T47D (cell line): ENCODE measurements around the gene FAS.

Experiments
- DNase-seq, 2 experiments: peaks; one replicate each; pipeline versions ENCODE4 v3.0.0 to v3.0.0-alpha.2; 2011 to 2012; ENCODE audit warnings: low read depth in 1 of 2, low spot score in 1 of 2
- JUND ChIP-seq: IDR thresholded peaks from 2 replicates; pipeline ENCODE4 v1.6.1; 2012; ENCODE audit warnings: low read depth
- in situ Hi-C: cut with HindIII; loops from 2 replicates; pipeline ENCODE4 v1.10.0; 2016; ENCODE audit warnings: low sequenced_read_pairs, low pct_unique_long_range_greater_than_20kb

The FAS gene

GRCh38 chr10:88975377-88975720 is 15.2 kb upstream of the FAS start:
- no peak for TF ChIP-seq JUND
- peak in 1 of 2 experiments; percentile 55 for DNase-seq
- in situ Hi-C loops, result no loop called here

DNA sequence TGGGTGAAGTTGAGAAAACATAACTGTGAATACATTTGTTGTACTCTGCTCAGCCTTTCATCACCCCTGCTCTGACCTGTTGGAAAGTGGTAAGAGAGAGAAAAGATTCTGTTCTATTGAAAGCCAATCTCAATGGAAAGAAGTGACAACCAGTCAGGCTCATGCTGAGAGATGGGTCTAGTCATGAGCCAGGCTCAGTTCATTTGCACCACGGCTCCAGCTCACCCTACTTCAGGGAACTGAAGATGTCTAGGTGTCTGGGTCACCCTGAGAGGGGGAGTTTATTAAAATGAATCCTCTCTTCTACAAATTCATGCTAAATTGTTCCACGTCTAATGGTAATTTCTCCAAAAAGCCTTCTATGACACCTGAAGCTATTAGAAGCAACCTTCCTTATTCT is 12.1 kb upstream of the FAS start:
- in situ Hi-C loops, result no loop called here

DNA sequence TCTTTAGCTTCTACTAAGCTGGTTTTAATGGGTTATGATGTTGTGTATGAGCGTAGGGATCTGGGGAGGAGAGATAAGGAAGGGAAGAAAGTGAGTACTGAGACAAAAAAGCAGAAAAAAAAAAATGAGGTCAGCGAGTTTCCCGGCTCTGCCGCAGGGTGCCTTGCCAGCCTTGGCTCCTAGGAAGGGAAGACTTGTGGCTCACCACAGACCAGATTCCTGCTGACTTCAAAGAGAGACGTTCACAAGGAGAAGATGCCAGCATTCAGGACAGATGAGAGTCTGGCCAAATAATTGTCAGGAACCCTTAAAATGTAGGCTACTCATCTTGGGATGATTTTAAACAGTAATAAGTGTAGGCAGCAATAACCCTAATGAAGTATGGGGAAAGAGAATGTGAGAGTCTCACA is 11.4 kb upstream of the FAS start:
- TF ChIP-seq JUND, result no peak
- in situ Hi-C loops, result no loop called here
- peak in 1 of 2 experiments; percentile 44 for DNase-seq

More for the DNA sequence above, 12.1 kb upstream of the FAS start:
- DNase-seq, result no peak
- TF ChIP-seq JUND, result no peak

GRCh38 chr10:88979603-88980002 is 11.0 kb upstream of the FAS start:
- in situ Hi-C loops, result no loop called here
- TF ChIP-seq JUND, result no peak
- no peak for DNase-seq

- TF ChIP-seq JUND, result no peak
- no peak for DNase-seq
- in situ Hi-C loops, result no loop called here
Observed at GRCh38 chr10:88980247-88980646, 10.4 kb upstream of the FAS start.

DNA sequence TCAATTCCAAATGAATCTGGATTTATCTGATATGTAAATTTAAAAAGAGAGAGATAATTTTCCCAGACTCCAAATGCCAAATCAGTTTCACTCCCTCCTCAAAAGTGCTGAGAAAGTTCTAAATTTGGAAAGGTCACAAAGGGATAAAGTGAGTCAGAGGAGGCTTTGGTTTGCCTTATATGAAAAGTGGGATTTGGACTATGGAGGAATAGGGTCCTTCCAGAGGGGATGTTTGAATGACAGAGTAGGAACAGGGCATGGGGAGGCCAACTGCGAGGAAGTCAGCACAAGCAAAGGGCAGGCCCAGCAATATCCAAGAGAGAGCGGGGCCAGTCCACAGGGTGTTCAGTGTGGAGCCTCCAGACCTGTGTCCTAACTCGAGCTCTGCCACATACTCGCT is 9.8 kb upstream of the FAS start:
- no peak for TF ChIP-seq JUND
- no peak for DNase-seq
- in situ Hi-C loops, result no loop called here

- DNase-seq, result no peak
- TF ChIP-seq JUND, result no peak
- in situ Hi-C loops, result no loop called here
Observed at GRCh38 chr10:88981435-88981834, 9.2 kb upstream of the FAS start.

DNA sequence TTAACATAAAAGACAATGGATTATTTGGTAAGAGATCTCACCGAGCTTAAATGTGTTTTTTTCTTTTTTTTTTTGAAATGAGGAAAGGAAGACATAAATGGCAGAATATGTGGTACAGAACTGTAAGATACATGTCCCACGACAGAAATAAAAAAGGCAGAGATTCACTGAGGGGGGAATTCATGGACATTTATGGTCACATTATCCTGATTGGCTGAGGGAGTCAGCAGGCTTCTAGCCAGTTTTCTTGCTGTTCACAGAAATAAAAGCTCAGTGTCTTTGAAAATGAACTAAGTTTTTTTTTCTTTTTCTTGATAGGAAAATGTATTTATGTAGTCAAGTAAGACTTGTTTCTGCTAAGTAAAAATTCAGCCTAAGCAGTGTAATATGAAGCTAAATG is 8.2 kb upstream of the FAS start:
- in situ Hi-C loops, result no loop called here
- no peak for DNase-seq
- TF ChIP-seq JUND, result no peak

DNA sequence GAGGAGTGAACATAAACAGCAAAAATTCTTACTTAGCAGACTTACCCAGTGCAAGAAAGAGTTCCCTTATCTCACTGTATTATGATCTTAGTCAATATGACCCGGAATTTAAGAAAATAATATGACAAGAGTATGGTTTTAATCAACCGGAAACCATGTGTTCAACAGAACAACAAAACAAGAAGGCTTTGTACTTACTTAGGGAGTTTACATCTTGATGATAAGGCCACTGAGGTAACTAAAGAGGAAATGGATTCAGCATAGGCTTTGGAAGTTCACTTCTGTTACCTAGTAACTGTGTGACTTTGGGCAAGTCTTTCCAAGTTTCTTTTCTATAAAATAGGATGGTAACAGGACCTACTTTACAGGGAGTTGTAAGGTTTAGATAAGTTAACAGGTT is 7.4 kb upstream of the FAS start:
- TF ChIP-seq JUND, result no peak
- no peak for DNase-seq
- in situ Hi-C loops, result no loop called here

DNA sequence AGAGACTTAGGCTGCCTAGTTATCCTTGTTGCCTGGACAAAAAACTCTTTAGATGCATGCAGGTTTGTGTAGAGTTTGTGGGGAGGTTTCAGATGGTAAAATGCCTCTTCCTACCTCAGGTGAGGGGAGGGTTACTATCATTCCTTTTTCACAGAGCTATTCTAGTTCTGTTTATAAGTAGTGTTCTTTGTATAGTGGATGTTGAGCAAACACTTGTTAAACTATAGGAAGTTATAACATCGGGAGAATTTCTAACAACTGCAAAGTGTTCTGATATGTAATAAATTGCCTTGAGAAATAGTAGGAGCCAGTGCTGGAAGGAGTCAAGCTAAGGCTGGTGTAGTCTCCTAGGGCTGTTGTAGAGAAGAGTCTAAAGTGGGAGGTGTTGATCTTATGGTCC is 6.7 kb upstream of the FAS start:
- in situ Hi-C loops, result no loop called here
- no peak for DNase-seq
- TF ChIP-seq JUND, result no peak

GRCh38 chr10:88984525-88984924 is 6.1 kb upstream of the FAS start:
- in situ Hi-C loops, result no loop called here
- DNase-seq, result no peak
- no peak for TF ChIP-seq JUND

DNA sequence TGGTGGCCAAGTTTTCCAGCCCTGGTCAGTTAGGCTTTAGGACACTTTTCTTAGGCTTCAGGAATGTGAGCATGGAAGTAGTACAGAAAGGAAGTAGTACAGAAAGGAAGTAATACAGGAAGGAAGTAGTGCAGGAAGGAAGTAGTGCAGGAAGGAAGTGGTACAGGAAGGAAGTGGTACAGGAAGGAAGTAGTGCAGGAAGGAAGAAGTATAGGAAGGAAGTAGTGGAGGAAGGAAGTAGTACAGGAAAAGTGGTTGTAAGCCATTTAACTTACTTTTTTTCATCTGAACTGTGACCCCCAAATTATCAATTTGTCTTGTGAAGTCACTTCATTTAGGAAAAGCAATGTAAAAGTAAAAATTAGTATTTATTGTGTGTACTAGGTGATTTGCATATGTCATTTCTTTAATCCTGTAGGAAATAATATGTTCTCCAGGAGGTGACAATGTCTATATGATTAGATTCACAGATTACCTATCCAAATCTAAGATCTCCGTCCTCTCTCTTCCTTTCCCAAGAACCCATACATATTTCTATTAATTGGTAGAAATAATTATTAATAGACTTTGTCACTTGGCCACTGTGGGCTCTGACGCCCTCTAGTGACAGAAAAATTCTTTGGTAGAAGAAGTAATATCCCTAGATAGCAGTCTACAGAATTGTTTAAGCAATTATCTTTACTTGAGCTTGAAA is 3.9 kb upstream of the FAS start:
- peak in 1 of 2 experiments; percentile 66 for DNase-seq
- in situ Hi-C loops, result no loop called here

GRCh38 chr10:88987243-88987725 is 3.3 kb upstream of the FAS start:
- DNase-seq, result no peak
- in situ Hi-C loops, result no loop called here
- no peak for TF ChIP-seq JUND

More for the DNA sequence above, 3.9 kb upstream of the FAS start:
- no peak for TF ChIP-seq JUND

DNA sequence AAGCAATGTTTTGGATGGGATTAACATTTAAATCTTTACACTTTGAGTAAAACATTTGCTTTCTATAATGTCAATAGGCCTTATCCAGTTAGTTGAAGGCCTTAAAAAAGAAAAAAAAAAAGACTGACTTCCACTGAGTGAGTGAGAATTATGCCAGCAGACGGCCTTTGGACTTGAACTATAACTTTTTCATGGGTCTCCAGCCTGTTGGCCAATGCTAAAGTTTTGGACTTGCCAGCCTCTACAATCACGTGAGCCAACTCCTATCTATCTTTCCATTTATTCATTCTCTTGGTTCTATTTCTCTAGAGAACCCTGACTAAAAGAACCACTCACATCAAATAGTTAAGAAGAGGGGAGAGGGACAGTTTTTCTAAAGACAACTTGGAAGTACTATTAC is 2.8 kb upstream of the FAS start:
- in situ Hi-C loops, result no loop called here
- DNase-seq, result no peak
- TF ChIP-seq JUND, result no peak
